Measurements from ENCODE around the gene TXNRD2.

The TXNRD2 gene

DNA sequence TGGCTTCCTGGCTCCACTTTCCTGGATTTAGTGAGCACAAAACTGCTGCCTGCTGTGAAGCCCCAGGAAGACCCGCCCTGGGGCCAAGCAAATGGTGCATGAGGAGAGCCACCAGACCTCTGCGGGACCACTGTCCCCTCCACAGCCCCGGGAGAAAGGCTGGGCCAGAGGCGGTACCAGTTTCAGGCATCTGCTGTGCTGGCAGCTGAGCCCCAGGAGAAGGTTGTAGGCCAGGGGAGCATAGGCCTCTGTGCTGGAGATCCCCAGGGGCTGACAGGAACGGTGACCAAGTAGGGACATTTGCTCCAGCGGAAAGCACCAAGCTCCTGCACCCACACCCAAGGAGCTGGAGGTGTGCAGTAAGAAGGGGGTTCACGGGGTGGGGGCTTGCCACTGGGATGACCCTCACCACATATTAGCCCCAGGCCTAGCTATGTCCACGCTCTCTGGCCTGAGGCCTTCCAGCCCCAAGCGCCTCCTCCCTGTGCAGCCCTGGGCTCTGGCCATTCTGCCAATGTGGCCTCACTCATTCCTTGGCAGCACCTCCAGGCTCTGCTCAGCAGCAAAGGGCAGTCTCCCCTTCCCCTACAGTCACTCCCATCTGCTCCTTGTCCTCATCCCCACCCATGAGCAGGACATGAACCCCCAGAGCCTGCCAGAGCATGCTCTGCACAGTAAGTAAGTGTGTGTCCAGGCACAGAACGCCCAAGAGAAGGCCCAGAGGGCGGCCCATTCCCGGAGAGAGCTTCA lies 24.1 kb downstream of the TXNRD2 start:
- H3K27me3 ChIP-seq (ENCODE audit: insufficient read depth, insufficient read length) = no peaks in the 10 kb centered on the region
- H3K4me1 ChIP-seq (ENCODE audit: insufficient read depth, insufficient read length) = no peaks in the 10 kb centered on the region
- peaks cover 43% of the 10 kb centered on the region for H3K36me3 ChIP-seq (ENCODE audit: insufficient read depth, insufficient read length, low read length)
- H3K9ac ChIP-seq (ENCODE audit: insufficient read length, low read depth) = no peak overlapping the region
- no peak for DNase-seq (ENCODE audit: low read depth, low spot score)
- peaks cover 12% of the 10 kb centered on the region; the same call in 1 of the 2 replicates for H3K9me3 ChIP-seq (ENCODE audit: insufficient read depth, low read length)
- H3K4me3 ChIP-seq (ENCODE audit: insufficient read length, low read depth) = no peak overlapping the region
- TF ChIP-seq YY1 (IDR thresholded peaks at IDR 0.05; ENCODE audit: insufficient read depth, insufficient read length) (no peak), SUZ12 (IDR thresholded peaks at IDR 0.05; ENCODE audit: extremely low read depth, insufficient read depth, insufficient read length) (no peak), ZNF274 (IDR thresholded peaks at IDR 0.05; ENCODE audit: low read depth, low read length) (no peak)

DNA sequence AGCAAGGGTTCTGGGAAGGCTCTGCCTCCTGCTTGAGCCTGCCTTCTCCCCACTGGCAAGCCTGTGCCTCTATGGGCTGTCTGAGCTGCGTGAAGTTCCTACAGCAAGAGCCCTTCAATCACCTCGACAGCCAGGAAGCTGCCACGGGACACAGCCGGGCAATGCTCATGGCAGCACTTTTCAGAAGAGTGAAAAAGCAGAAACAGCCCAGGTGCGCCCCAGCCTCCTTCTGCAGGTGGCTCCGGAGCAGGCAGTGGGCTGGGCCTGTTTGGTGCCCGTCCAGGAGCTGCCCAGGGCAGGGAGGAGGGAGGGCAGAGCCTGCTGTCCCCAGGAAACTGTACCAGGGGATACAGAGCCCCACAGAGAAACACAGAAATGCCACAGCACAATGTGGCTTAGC lies 24.7 kb downstream of the TXNRD2 start:
- no peak for TF ChIP-seq SUZ12 (IDR thresholded peaks at IDR 0.05; ENCODE audit: extremely low read depth, insufficient read depth, insufficient read length)
- TF ChIP-seq ZNF274 (IDR thresholded peaks at IDR 0.05; ENCODE audit: low read depth, low read length) = no peak
- no peak for TF ChIP-seq YY1 (IDR thresholded peaks at IDR 0.05; ENCODE audit: insufficient read depth, insufficient read length)
- no peak overlapping the region for H3K9ac ChIP-seq (ENCODE audit: insufficient read length, low read depth)
- DNase-seq (ENCODE audit: low read depth, low spot score) = no peak
- H3K27me3 ChIP-seq (ENCODE audit: insufficient read depth, insufficient read length) = no peaks in the 10 kb centered on the region
- H3K9me3 ChIP-seq (ENCODE audit: insufficient read depth, low read length) = peaks cover 12% of the 10 kb centered on the region; the same call in 1 of the 2 replicates
- H3K36me3 ChIP-seq (ENCODE audit: insufficient read depth, insufficient read length, low read length) = peaks cover 43% of the 10 kb centered on the region
- H3K4me1 ChIP-seq (ENCODE audit: insufficient read depth, insufficient read length) = no peaks in the 10 kb centered on the region
- H3K4me3 ChIP-seq (ENCODE audit: insufficient read length, low read depth) = no peak overlapping the region

DNA sequence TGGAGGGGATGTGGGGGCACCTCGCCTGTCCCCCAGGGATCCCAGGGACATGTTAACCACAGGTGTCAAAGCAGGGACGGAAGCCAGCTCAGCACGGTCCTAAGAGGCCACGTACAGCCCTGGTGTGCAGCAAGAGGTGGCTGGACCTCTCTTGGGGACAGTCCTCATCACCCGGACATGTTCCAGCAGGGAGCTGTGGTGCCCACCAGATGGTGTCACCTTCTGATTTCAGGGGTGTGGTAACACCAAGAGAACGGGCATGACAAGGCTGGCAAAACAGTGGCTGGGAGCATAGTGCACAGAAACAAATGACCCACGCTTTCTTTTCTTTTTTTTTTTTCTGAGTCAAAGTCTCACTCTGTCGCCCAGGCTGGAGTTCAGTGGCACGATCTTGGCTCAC lies 25.6 kb downstream of the TXNRD2 start:
- TF ChIP-seq SUZ12 (IDR thresholded peaks at IDR 0.05; ENCODE audit: extremely low read depth, insufficient read depth, insufficient read length) (no peak), YY1 (IDR thresholded peaks at IDR 0.05; ENCODE audit: insufficient read depth, insufficient read length) (no peak), ZNF274 (IDR thresholded peaks at IDR 0.05; ENCODE audit: low read depth, low read length) (no peak)
- no peak for DNase-seq (ENCODE audit: low read depth, low spot score)
- H3K4me1 ChIP-seq (ENCODE audit: insufficient read depth, insufficient read length) = no peaks in the 10 kb centered on the region
- H3K4me3 ChIP-seq (ENCODE audit: insufficient read length, low read depth) = no peak overlapping the region
- no peaks in the 10 kb centered on the region for H3K27me3 ChIP-seq (ENCODE audit: insufficient read depth, insufficient read length)
- peaks cover 12% of the 10 kb centered on the region; the same call in 1 of the 2 replicates for H3K9me3 ChIP-seq (ENCODE audit: insufficient read depth, low read length)
- H3K36me3 ChIP-seq (ENCODE audit: insufficient read depth, insufficient read length, low read length) = peaks cover 49% of the 10 kb centered on the region
- H3K9ac ChIP-seq (ENCODE audit: insufficient read length, low read depth) = no peak overlapping the region

DNA sequence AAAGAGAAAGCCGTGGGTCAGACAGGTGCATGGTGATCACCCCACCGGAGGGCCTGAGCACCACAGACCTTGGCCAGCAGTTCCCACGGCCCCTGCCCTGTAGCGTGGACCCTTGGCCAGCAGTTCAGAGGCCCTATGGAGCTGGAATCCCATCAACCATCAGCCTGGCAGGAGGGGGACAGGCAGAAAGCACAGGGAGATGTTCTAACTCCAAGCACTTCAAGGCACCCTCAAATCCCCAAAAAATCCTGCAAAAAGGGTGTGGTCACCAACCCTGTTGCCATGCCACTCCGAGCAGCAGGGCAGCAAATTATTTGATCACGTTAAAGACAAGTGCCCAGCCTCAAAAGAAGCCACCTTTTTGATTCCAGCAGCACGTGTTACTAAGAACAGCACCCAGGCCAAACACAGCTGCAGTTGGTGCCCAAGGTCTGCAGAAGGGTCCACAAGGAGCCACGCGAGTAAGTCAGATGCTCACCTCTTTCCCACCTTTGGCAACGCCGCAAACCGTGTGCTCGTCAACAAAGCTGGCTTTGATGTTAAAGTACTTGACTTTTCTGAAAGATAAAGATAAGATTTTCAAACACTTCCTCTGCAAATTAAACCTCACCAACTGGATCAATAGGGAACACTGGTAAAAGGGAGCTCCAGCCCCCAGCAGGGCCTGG lies 26.2 kb downstream of the TXNRD2 start:
- DNase-seq (ENCODE audit: low read depth, low spot score) = no peak
- TF ChIP-seq YY1 (IDR thresholded peaks at IDR 0.05; ENCODE audit: insufficient read depth, insufficient read length) (no peak), ZNF274 (IDR thresholded peaks at IDR 0.05; ENCODE audit: low read depth, low read length) (no peak), SUZ12 (IDR thresholded peaks at IDR 0.05; ENCODE audit: extremely low read depth, insufficient read depth, insufficient read length) (no peak)
- Histone ChIP-seq H3K9ac (ENCODE audit: insufficient read length, low read depth) (no peak overlapping the region), H3K4me1 (ENCODE audit: insufficient read depth, insufficient read length) (no peaks in the 10 kb centered on the region), H3K9me3 (ENCODE audit: insufficient read depth, low read length) (peaks cover 12% of the 10 kb centered on the region; the same call in 1 of the 2 replicates), H3K4me3 (ENCODE audit: insufficient read length, low read depth) (no peak overlapping the region), H3K27me3 (ENCODE audit: insufficient read depth, insufficient read length) (no peaks in the 10 kb centered on the region), H3K36me3 (ENCODE audit: insufficient read depth, insufficient read length, low read length) (peaks cover 49% of the 10 kb centered on the region)

DNA sequence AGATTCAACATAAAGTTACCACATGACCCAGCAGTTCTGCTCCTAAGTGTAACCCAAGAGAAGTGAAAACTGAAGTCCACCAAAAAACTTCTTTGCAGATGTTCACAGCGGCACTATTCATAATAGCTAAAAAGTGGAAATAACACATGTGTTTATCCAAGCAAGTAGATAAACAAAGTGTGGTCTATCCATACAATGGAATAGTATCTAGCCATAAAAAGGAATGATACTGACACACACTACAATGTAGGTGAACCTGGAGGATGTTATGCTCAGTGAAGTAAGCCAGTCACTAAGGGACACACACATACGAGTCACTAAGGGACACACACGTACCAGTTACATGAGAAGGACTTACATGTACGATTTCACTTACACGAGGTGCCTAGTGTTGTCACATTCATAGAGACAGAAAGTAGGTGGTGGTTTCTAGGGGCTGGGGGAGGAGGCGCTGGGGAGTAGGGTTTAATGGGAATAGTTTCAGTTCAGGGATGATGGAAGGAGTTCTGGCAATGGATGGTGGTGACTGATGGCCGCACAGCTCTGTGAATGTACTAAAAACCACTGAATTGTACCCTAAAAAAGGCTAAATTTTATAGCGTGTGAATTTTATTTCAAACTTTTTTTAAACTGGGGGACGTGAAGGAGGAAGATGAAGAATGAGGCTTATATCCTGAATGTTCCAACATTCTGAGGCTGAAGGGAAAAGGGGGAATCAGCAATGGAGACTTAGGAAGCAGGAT lies 27.2 kb downstream of the TXNRD2 start:
- Histone ChIP-seq H3K27me3 (ENCODE audit: insufficient read depth, insufficient read length) (no peaks in the 10 kb centered on the region), H3K9me3 (ENCODE audit: insufficient read depth, low read length) (peaks cover 12% of the 10 kb centered on the region; the same call in 1 of the 2 replicates), H3K36me3 (ENCODE audit: insufficient read depth, insufficient read length, low read length) (peaks cover 48% of the 10 kb centered on the region), H3K4me3 (ENCODE audit: insufficient read length, low read depth) (no peak overlapping the region), H3K9ac (ENCODE audit: insufficient read length, low read depth) (no peak overlapping the region), H3K4me1 (ENCODE audit: insufficient read depth, insufficient read length) (peaks cover 4% of the 10 kb centered on the region)
- TF ChIP-seq YY1 (IDR thresholded peaks at IDR 0.05; ENCODE audit: insufficient read depth, insufficient read length) (no peak), SUZ12 (IDR thresholded peaks at IDR 0.05; ENCODE audit: extremely low read depth, insufficient read depth, insufficient read length) (no peak), ZNF274 (IDR thresholded peaks at IDR 0.05; ENCODE audit: low read depth, low read length) (no peak)
- no peak for DNase-seq (ENCODE audit: low read depth, low spot score)

DNA sequence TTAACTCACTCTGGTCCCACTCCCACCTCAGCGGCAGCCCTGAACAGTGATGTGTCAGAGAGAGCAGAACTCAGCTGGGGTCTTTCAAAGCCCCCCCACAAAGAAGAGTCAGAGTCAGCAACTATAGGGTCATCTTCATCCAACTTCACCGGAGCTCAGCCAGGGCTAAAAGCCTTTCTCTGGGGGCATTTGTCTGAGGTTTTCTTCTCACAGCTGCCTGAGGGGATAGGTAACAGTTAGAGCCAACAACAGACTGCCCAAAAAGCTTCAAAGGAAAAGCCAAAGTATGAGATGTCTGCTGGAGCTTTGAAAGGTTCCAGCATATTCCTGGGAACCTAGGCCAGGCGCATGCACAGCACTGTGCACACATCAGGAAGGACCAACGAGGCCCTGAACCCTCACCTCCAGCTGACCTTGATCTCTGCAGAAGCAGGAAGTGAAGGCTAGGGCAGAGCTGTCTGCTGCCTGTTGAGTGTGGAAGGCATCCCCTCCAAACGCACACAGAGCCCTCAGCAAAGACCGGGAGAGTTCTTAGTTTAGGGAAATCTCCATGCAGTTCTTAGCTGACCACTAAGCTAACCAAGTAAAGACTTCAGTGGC lies 28.2 kb downstream of the TXNRD2 start:
- Histone ChIP-seq H3K27me3 (ENCODE audit: insufficient read depth, insufficient read length) (no peaks in the 10 kb centered on the region), H3K9me3 (ENCODE audit: insufficient read depth, low read length) (peaks cover 12% of the 10 kb centered on the region; the same call in 1 of the 2 replicates), H3K4me1 (ENCODE audit: insufficient read depth, insufficient read length) (peaks cover 5% of the 10 kb centered on the region), H3K36me3 (ENCODE audit: insufficient read depth, insufficient read length, low read length) (peaks cover 43% of the 10 kb centered on the region), H3K4me3 (ENCODE audit: insufficient read length, low read depth) (no peak overlapping the region), H3K9ac (ENCODE audit: insufficient read length, low read depth) (no peak overlapping the region)
- no peak for DNase-seq (ENCODE audit: low read depth, low spot score)
- TF ChIP-seq SUZ12 (IDR thresholded peaks at IDR 0.05; ENCODE audit: extremely low read depth, insufficient read depth, insufficient read length) (no peak), ZNF274 (IDR thresholded peaks at IDR 0.05; ENCODE audit: low read depth, low read length) (no peak), YY1 (IDR thresholded peaks at IDR 0.05; ENCODE audit: insufficient read depth, insufficient read length) (no peak)

All from NT2/D1 (cell line).